Gastroesophageal sphincter (tissue), 4 donors: ENCODE results near the gene CELA3A. TPM values are rescaled to one million over a fixed set of nuclear protein-coding genes. Genes with fewer than 3 reads are reported as not detected.

Source experiments
- ATAC-seq: fragments of 150-250 bp; one replicate; pipeline ENCODE4 v1.9.1; 2016; ENCODE audit warnings: mild to moderate bottlenecking, moderate library complexity
- H3K27ac ChIP-seq, 4 donors: fragments of 200-600 bp; sonication (generic) in 3 of 4; 1 replicate in 3 of 4; 2 replicates in 1 of 4; pipeline ENCODE4 v1.5.1; 2016 to 2019
- H3K27me3 ChIP-seq: fragments of 200-600 bp; sonication (generic); one replicate; pipeline ENCODE4 v1.5.1; 2019
- H3K36me3 ChIP-seq, 2 donors: fragments of 200-600 bp; sonication (generic); one replicate each; pipeline ENCODE4 v1.5.1; 2019; ENCODE audit warnings: control low read depth in 1 of 2
- H3K4me1 ChIP-seq, 3 donors: fragments of 200-600 bp; sonication (generic); 1 replicate in 2 of 3; 2 replicates in 1 of 3; pipeline ENCODE4 v1.5.1; 2016 to 2019; ENCODE audit warnings: control low read depth in 2 of 3
- H3K4me3 ChIP-seq, 2 donors: fragments of 200-600 bp; sonication (generic); one replicate each; pipeline ENCODE4 v1.5.1; 2019; ENCODE audit warnings: mild to moderate bottlenecking in 1 of 2, moderate library complexity in 1 of 2
- H3K9me3 ChIP-seq, 3 donors: fragments of 200-600 bp; sonication (generic); one replicate each; pipeline ENCODE4 v1.5.1; 2017 to 2019; ENCODE audit warnings: control low read depth in 2 of 3
- CTCF ChIP-seq, 4 experiments: fragments of 200-600 bp in 2 of 4; fragments of 450-650 bp in 2 of 4; sonication (generic) in 1 of 4; IDR thresholded peaks; one replicate each; pipeline ENCODE4 v1.5.1; 2017 to 2019; ENCODE audit warnings: antibody characterized with exemption in 4 of 4, mild to moderate bottlenecking in 2 of 4, moderate library complexity in 2 of 4
- EP300 ChIP-seq: sonication (generic); formaldehyde crosslinking; IDR thresholded peaks from one replicate; pipeline ENCODE4 v1.6.1; 2017; ENCODE audit warnings: antibody characterized with exemption, mild to moderate bottlenecking
- POLR2A ChIP-seq, 2 donors: fragments of 450-650 bp; IDR thresholded peaks; one replicate each; pipeline ENCODE4 v1.6.1; 2017; ENCODE audit warnings: antibody characterized with exemption in 2 of 2, mild to moderate bottlenecking in 2 of 2, moderate library complexity in 1 of 2
- POLR2AphosphoS5 ChIP-seq: sonication (generic); formaldehyde crosslinking; IDR thresholded peaks from one replicate; pipeline ENCODE4 v1.6.1; 2017; ENCODE audit warnings: antibody characterized with exemption
- WGBS, 2 donors: methylation state at CpG; one replicate each; pipeline ENCODE4 v1.1.5; 2018; ENCODE audit warnings: low coverage in 1 of 2; 5-methylcytosine and 5-hydroxymethylcytosine counted together
- small RNA-seq, 4 donors: library from RNA; depleted of rRNA; stranded (forward); fragments of <200 nt; gene quantifications; one replicate each; pipeline ENCODE3, GENCODE V24; 2016
- total RNA-seq, 4 donors: library from RNA; depleted of rRNA; stranded (reverse); fragments of >200 nt; gene quantifications; one replicate each; pipeline ENCODE4 v1.1.0, GENCODE V29; 2016

The CELA3A gene
- total RNA-seq, 4 donors from 2014 or later: not detected

- Histone ChIP-seq H3K27me3 (no peaks in the 10 kb centered on the region), H3K4me3 (no peak overlapping the region), H3K36me3 (peaks cover 0 to 13% of the 10 kb centered on the region in 2 donors), H3K9me3 (no peaks in the 10 kb centered on the region), H3K27ac (peak overlapping the region in 1 of 4 donors; percentile 63), H3K4me1 (peaks cover 3 to 77% (median 46%) of the 10 kb centered on the region in 3 donors)
- TF ChIP-seq POLR2AphosphoS5 (no peak), CTCF (IDR thresholded peaks at IDR 0.05) (no peak), EP300 (no peak), POLR2A (IDR thresholded peaks at IDR 0.05) (no peak)
- WGBS, 2 donors: 0 to 25% methylated on average over 1 of the region's 1 CpG
- no peak for ATAC-seq
Observed at GRCh38 chr1:22056043-22056442, 54.6 kb downstream of the CELA3A start.

GRCh38 chr1:22056936-22057335, 55.5 kb downstream of the CELA3A start:
- Histone ChIP-seq H3K9me3 (no peaks in the 10 kb centered on the region), H3K27me3 (no peaks in the 10 kb centered on the region), H3K27ac (peak overlapping the region in 2 of 4 donors; percentile 0 to 63), H3K4me3 (no peak overlapping the region), H3K36me3 (peaks cover 0 to 13% of the 10 kb centered on the region in 2 donors), H3K4me1 (peaks cover 3 to 85% (median 47%) of the 10 kb centered on the region in 3 donors)
- TF ChIP-seq CTCF (IDR thresholded peaks at IDR 0.05) (no peak), POLR2A (IDR thresholded peaks at IDR 0.05) (no peak), POLR2AphosphoS5 (no peak), EP300 (no peak)
- WGBS, 2 donors: 22 to 33% methylated on average over 2 of the region's 2 CpGs
- ATAC-seq: no peak

GRCh38 chr1:22057861-22058260, 56.4 kb downstream of the CELA3A start:
- peaks cover 0 to 13% of the 10 kb centered on the region in 2 donors for H3K36me3 ChIP-seq
- H3K27me3 ChIP-seq: no peaks in the 10 kb centered on the region
- peaks cover 3 to 89% (median 55%) of the 10 kb centered on the region in 3 donors for H3K4me1 ChIP-seq
- no peak overlapping the region for H3K4me3 ChIP-seq
- H3K9me3 ChIP-seq: no peaks in the 10 kb centered on the region
- no peak for ATAC-seq
- 81 to 100% methylated on average over 2 to 10 of the region's 10 CpGs for WGBS, 2 donors
- peak overlapping the region in 1 of 4 donors; percentile 63 for H3K27ac ChIP-seq
- TF ChIP-seq POLR2AphosphoS5 (no peak), CTCF (IDR thresholded peaks at IDR 0.05) (no peak), POLR2A (IDR thresholded peaks at IDR 0.05) (no peak), EP300 (no peak)

Small RNA genes lying within 50 kb of the gene (small RNA-seq; reads per million reads assigned to genes)
- 0 reads per million in 4 donors for gene RN7SL186P
- 0 reads per million in 4 donors for gene RN7SL386P
- 0 reads per million in 4 donors for gene RNU6-1022P
- 0 reads per million in 4 donors for gene RNU6-776P

Other genes starting within 250 kb of the CELA3A start
- 10 to 100 TPM; 39.2 to 83.1 (median 51.5) TPM for gene USP48, start 218.5 kb upstream of the CELA3A start, total RNA-seq
- gene LDLRAD2, start 189.4 kb upstream of the CELA3A start, total RNA-seq: under 1 TPM in 1 of 4 donors, not detected in 3; 0.08 TPM
- 1,000 to 10,000 TPM in 1 of 4 donors, 100 to 1,000 TPM in 3; 311 to 1,021 (median 351) TPM for gene HSPG2, start 64.3 kb upstream of the CELA3A start, total RNA-seq
- gene CELA3B, start 24.6 kb upstream of the CELA3A start, total RNA-seq: not detected
- gene CDC42, start 51.1 kb downstream of the CELA3A start, total RNA-seq: 100 to 1,000 TPM; 190 to 309 (median 205) TPM
- under 1 TPM in 3 of 4 donors, not detected in 1; 0.12 to 0.27 (median 0.27) TPM for gene WNT4, start 141.4 kb downstream of the CELA3A start, total RNA-seq